Transverse colon (tissue), 4 donors: ENCODE measurements around the gene FNDC1. TPM values are rescaled to one million over a fixed set of nuclear protein-coding genes. Genes with fewer than 3 reads are reported as not detected.

Experiments used
- DNase-seq: peaks from one replicate; pipeline ENCODE4 v3.0.0-alpha.2; 2019
- H3K27ac ChIP-seq, 4 donors: fragments of 200-600 bp; sonication (generic); 2 replicates each; pipeline ENCODE4 v1.5.1; 2016 to 2018; ENCODE audit warnings: inconsistent platforms in 4 of 4
- H3K27me3 ChIP-seq: fragments of 200-600 bp; sonication (generic); 2 replicates; pipeline ENCODE4 v1.5.1; 2017; ENCODE audit warnings: inconsistent platforms
- H3K36me3 ChIP-seq, 4 donors: fragments of 200-600 bp; sonication (generic); 2 replicates each; pipeline ENCODE4 v1.5.1; 2017 to 2019; ENCODE audit warnings: inconsistent platforms in 4 of 4
- H3K4me1 ChIP-seq, 4 donors: fragments of 200-600 bp; sonication (generic); 2 replicates each; pipeline ENCODE4 v1.5.1; 2017 to 2020; ENCODE audit warnings: inconsistent platforms in 4 of 4
- H3K4me3 ChIP-seq, 4 donors: fragments of 200-600 bp; sonication (generic); 1 replicate in 1 of 4; 2 replicates in 3 of 4; pipeline versions ENCODE4 v1.5.1 to v1.6.1; 2017 to 2019; ENCODE audit warnings: inconsistent platforms in 4 of 4
- H3K9me3 ChIP-seq, 2 donors: fragments of 200-600 bp; sonication (generic); 2 replicates each; pipeline ENCODE4 v1.5.1; 2017 to 2019; ENCODE audit warnings: inconsistent platforms in 2 of 2
- CTCF ChIP-seq, 5 experiments: fragments of 200-600 bp in 3 of 5; fragments of 450-650 bp in 2 of 5; sonication (generic) in 3 of 5; IDR thresholded peaks; 1 replicate in 2 of 5; 2 replicates in 3 of 5; pipeline ENCODE4 v1.5.1; 2016 to 2017; ENCODE audit warnings: antibody characterized with exemption in 5 of 5, inconsistent platforms in 3 of 5, mild to moderate bottlenecking in 2 of 5, moderate library complexity in 1 of 5
- EP300 ChIP-seq: sonication (generic); formaldehyde crosslinking; IDR thresholded peaks from one replicate; pipeline ENCODE4 v1.6.1; 2017; ENCODE audit warnings: antibody characterized with exemption, low read depth
- POLR2A ChIP-seq: fragments of 450-650 bp; IDR thresholded peaks from one replicate; pipeline ENCODE4 v1.6.1; 2016; ENCODE audit warnings: antibody characterized with exemption, mild to moderate bottlenecking, moderate library complexity
- POLR2AphosphoS5 ChIP-seq, 3 donors: sonication (generic); formaldehyde crosslinking; IDR thresholded peaks; one replicate each; pipeline ENCODE4 v1.6.1; 2016; ENCODE audit warnings: antibody characterized with exemption in 3 of 3
- WGBS, 2 donors: methylation state at CpG; one replicate each; pipeline ENCODE4 v1.1.5; 2018; ENCODE audit warnings: low coverage in 1 of 2; 5-methylcytosine and 5-hydroxymethylcytosine counted together
- in situ Hi-C, 4 donors: fragments of 200-750 bp; cut with MboI; loops; one replicate each; pipeline versions ENCODE4 v1.15.0 to v1.15.1; 2017; ENCODE audit warnings: low sequenced_read_pairs in 3 of 4, low pct_ligation_motif_present in 1 of 4, low pct_unique_long_range_greater_than_20kb in 1 of 4
- intact Hi-C: fragments of 100-400 bp; cut with DNase I; formaldehyde crosslinking; loops from one replicate; pipeline ENCODE4 v1.15.1; 2023; ENCODE audit warnings: low total_unique reads
- total RNA-seq, 4 donors: library from RNA; depleted of rRNA; stranded (reverse); fragments of >200 nt; gene quantifications; one replicate each; pipeline ENCODE4 v1.1.0, GENCODE V29; 2016

FNDC1 gene
- total RNA-seq, 4 donors from 2014 or later: 0.64 to 14.2 (median 2.4) TPM

DNA sequence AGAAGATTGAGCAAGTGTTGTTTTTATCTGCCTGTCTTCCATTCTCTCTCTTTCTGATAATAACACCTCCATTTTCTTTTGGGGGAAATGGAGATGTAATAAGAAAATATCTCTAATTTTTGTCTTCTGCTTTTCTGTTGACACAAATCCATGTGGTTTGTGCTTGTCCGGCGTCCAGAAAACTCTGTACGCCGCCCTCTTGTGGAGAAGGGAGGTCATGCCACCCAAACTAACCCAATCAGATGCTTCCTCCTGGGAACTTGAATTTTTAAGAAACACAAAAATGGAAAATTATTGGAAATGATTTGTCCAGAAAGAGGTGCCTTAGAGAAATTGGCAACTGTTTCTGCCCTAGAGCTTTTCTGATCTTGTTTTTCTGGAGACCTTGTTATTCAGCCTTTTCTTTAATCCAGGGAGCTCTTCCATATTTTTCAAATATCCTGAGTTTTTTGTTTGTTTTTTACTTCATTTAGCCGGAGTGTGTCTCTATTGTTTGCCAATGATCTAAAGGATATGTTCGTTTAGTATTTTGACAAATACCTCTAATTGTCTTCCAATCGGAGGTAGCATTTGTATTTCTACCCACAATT, 17.8 kb upstream of the FNDC1 start:
- no peaks in the 10 kb centered on the region for H3K27me3 ChIP-seq
- no peaks in the 10 kb centered on the region for H3K36me3 ChIP-seq
- no peak overlapping the region for H3K4me3 ChIP-seq
- TF ChIP-seq EP300: no peak
- peak; percentile 55 to 87 (median 72) for TF ChIP-seq CTCF (IDR thresholded peaks at IDR 0.05)
- no peak for TF ChIP-seq POLR2A
- 21 to 26% methylated on average over 7 of the region's 7 CpGs for WGBS, 2 donors
- in situ Hi-C loops (loop anchor here in 1 of 4 donors (25.0 kb wide), 1 partner anchor 786 kb away; no protein-coding TSS in a partner anchor), intact Hi-C loops (no loop called here)
- DNase-seq: peak; percentile 48
- no peaks in the 10 kb centered on the region for H3K4me1 ChIP-seq
- H3K9me3 ChIP-seq: peaks cover 8 to 11% of the 10 kb centered on the region in 2 donors
- H3K27ac ChIP-seq: no peak overlapping the region

GRCh38 chr6:159152041-159152440, 17.2 kb upstream of the FNDC1 start:
- intact Hi-C loops: no loop called here
- H3K4me1 ChIP-seq: no peaks in the 10 kb centered on the region
- no peaks in the 10 kb centered on the region for H3K27me3 ChIP-seq
- DNase-seq: no peak
- no peak for TF ChIP-seq EP300
- no peak for TF ChIP-seq POLR2A
- no peak for TF ChIP-seq CTCF (IDR thresholded peaks at IDR 0.05)
- no peak for TF ChIP-seq POLR2AphosphoS5 (IDR thresholded peaks at IDR 0.05)
- in situ Hi-C loops: loop anchor here in 1 of 4 donors (25.0 kb wide), 1 partner anchor 785 kb away; no protein-coding TSS in a partner anchor
- H3K4me3 ChIP-seq: no peak overlapping the region
- WGBS, 2 donors: 64% methylated on average over 1 of the region's 1 CpG; no CpG with 5 or more reads in 1 of the 2 donors
- no peak overlapping the region for H3K27ac ChIP-seq
- peaks cover 8 to 14% of the 10 kb centered on the region in 2 donors for H3K9me3 ChIP-seq
- no peaks in the 10 kb centered on the region for H3K36me3 ChIP-seq

DNA sequence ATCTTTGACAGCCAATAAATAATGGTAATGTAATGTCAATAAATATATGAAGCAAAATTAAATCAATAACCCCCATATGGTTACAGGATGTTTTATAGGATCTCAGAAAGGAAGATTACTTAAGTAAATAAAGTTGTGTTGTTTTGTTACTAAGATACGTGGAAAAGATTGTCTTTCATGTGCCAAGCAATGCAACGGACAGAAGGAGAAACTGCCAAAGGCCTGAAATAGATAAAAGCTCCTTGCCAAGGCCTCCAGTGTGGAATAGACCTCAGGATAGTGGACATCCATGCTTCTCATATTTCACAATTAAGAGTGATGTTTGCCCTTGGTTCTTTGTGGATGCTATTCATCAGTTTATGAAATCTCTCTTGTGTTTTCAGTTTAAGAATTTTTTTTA, 16.4 kb upstream of the FNDC1 start:
- Histone ChIP-seq H3K4me1 (no peaks in the 10 kb centered on the region), H3K27me3 (no peaks in the 10 kb centered on the region), H3K4me3 (no peak overlapping the region), H3K27ac (no peak overlapping the region), H3K36me3 (no peaks in the 10 kb centered on the region), H3K9me3 (peaks cover 8 to 14% of the 10 kb centered on the region in 2 donors)
- DNase-seq: no peak
- WGBS, 2 donors: 41 to 52% methylated on average over 2 of the region's 2 CpGs
- intact Hi-C loops (no loop called here), in situ Hi-C loops (loop anchor here in 1 of 4 donors (25.0 kb wide), 1 partner anchor 785 kb away; no protein-coding TSS in a partner anchor)
- TF ChIP-seq POLR2A (no peak), CTCF (IDR thresholded peaks at IDR 0.05) (no peak)

DNA sequence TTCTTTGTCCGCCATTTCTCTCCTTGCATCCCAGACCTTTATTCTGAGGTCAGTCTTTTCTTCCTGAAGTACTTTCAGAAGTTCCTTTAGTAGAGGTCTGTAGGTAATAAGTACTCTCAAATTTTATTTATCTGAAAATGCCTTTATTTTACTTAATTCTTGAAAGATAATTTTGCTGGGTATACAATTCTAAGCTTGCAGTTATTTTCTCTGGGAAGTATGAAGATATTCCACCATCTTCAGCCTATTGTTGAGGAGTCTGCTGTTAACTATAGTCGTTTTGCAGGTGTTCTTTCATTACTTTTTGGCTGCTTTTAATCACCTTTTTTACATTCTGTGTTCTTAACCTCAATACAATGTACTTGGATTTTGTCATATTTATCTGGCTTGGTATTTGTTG, 13.5 kb upstream of the FNDC1 start:
- in situ Hi-C loops: loop anchor here in 1 of 4 donors (25.0 kb wide), 1 partner anchor 782 kb away; no protein-coding TSS in a partner anchor

More for the DNA sequence above, 13.5 kb upstream of the FNDC1 start:
- DNase-seq: no peak
- TF ChIP-seq EP300 (no peak), POLR2AphosphoS5 (IDR thresholded peaks at IDR 0.05) (no peak), CTCF (IDR thresholded peaks at IDR 0.05) (no peak), POLR2A (no peak)
- H3K9me3 ChIP-seq: peaks cover 8 to 14% of the 10 kb centered on the region in 2 donors
- H3K4me3 ChIP-seq: no peak overlapping the region
- H3K36me3 ChIP-seq: no peaks in the 10 kb centered on the region
- H3K27me3 ChIP-seq: no peaks in the 10 kb centered on the region
- intact Hi-C loops: no loop called here
- no peaks in the 10 kb centered on the region for H3K4me1 ChIP-seq
- WGBS, 2 donors: 58 to 66% methylated on average over 2 of the region's 2 CpGs
- H3K27ac ChIP-seq: no peak overlapping the region
